Left kidney (tissue), 2 donors: ENCODE results near the gene MZF1. TPM values are rescaled to one million over a fixed set of nuclear protein-coding genes. Genes with fewer than 3 reads are reported as not detected.
A peak's percentile ranks its signal among the peaks of the same experiment; 100 is the strongest.

Source experiments
- DNase-seq: peaks from one replicate; pipeline ENCODE4 v3.0.0-alpha.2; 2013
- polyA plus RNA-seq: library from polyadenylated mRNA; unstranded; fragments of 120-200 nt; gene quantifications from one replicate; pipeline ENCODE4 v1.2.1, GENCODE V29; 2013; ENCODE audit not compliant: insufficient read length

The MZF1 gene
- polyA plus RNA-seq, 1 donor: 50.1 TPM

DNA sequence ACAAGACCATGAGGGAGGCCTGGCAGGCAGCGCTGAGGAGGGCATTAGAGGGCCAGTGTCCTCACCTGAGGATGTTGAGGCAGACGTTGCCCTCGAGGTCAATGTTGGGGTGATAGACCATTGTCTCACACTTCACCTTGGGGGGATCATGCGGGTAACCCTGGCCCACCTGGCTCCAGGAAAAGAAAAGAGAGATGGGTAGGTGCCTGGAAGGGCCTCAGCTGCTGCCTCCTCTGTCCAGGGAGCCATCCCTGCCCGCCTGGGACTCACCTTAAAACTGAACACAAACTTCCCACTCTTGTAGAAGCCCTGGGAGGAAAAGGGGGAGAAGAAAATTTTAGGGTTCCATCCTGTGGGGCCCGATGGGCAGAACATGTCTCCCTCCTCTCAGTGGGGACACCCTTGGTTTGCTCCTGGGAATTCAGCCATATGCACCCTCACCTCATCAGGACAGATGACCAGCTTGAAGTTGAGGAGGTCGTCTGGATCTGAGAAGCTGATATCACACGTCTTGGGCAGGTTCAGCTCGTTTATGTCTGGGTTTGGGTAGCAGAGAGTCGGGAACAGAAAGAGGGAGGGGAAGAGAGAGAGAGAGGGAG, 16.4 kb downstream of the MZF1 start:
- no peak for DNase-seq

DNA sequence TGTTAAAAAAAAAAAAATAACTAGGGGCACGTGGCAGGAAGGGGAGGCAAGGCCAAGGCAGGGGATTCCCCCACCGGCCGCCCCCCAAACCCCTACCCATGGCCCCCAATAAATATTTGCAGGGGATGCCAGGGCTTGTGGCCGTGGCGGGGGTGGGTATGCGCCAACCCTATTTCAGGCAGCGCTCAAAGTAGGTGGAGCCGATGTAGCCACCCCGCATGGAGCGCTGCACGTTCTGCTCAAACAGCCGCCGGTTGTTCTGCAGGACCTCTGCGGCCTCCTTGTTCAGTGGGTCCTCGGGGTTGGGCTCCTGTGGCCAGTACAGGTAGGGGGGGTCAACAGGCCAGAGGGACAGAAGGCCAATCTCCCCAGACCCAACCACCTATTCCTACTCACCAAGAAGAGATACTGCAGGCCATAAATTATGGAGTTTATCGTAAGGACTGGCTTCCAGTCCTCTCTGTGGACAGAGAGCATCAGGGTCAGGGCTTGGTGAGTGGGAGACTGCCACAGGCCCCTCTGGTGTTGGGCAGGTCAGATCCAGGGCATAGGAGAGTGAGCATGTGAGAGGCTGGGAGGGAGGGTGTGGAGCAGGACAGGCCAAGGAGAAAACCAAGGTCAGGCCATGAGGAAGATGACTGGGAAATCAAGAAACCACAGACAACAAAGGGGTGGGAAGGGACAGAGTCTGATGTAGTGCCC, 17.1 kb downstream of the MZF1 start:
- DNase-seq: no peak

DNA sequence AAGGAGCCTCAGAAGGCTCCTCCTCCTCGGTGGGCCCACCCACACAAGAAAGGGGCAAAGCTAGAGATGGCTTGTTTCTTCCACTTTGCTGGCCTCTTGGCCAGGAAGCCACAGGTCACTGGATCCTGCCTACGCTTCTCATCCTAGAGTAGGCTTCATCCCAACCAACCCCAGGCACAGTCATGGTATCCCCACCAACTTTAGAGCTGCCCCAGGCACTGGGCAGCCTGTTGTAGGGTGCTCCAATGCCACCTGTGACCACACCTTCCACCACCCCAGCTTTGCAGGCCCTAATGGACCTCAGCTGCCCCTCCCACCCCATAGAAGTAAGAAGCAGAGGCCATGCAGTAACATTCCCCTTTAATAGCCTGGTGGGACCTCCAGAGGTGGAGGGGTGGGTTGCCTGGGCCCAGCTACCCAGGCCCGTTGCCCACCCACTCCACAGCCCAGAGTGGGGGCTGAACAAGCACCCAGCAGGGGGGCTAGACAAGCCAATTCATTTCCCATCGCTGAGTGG, 17.7 kb downstream of the MZF1 start:
- no peak for DNase-seq

DNA sequence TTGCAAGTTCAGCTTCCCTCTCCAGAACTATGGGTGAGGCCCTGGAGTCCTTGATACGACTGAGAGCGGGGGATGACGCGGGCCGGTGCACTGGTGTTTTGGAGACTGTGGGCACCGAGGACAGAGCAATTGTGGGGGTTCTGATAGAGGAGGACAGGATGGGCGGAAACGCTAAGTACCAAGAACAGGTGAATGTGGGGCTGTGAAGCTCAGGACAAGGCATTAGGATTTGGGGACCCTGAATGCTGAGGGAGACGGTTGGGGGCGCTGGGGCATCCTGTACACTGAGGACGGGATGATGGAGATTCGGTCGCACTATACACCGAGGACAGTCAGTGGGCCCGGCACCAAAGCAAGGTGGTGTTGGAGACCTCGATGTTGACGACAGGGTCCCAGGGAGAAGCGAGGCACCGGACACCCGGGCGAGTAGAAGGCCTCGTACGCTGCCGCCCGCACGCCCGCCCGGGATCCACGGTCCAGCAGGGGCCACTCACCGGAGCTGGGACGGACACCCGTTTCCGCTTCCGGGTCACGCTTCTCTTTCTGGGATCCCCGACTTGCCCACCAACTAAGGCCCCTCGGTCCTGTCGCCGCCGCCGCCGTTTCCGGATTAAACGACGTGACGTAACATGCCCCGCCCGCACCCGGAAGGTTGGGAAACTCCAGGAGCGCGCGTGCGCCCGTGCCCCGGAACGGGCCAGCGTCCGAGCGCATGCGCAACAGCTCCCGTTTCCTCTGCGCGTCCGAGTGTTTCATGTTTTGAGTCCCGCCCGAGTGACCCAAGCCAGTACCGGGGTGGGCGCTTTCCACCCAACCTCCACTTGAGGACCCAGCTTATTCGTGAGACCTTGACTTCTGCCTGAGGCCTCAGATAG, 18.4 kb downstream of the MZF1 start, which contains the start of gene CHMP2A:
CHMP2A (minus strand) TSS at position 612 of the 875 bp plus-strand sequence. CDS start 893 bp downstream, outside the sequence.
- DNase-seq: peak; percentile 97

DNA sequence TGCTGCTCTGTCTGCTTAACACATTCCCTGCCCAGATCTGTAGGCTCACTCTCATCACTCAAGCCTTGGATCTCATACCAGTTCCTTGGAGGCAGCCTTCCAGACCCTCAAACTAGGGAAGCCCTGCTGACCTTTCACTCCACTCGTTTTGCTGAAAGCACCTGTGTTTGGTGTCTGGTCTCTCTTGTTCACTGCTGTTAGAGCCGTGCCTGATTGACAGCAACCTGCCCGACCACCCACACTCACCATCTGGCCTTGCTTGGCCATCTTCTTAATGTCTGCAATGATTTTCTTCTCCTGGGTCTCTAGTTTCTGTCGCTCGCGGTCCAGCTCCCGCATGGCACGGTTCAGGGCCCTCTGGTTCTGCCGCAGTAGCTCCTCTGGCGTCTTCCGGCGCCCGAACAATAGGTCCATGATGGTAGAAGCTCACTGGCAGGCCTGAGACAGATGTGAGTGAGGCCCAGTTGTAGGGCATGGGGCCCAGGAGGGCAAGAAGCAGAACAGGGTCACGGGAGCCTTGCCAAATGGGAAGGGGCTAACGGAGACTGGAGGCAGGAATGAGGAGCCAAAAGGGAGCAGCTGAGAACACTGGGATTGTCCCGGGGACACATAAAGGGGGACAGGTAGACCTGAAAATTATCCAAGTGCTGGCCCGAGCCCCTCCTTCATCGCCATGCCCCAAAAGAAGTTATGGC, 19.2 kb downstream of the MZF1 start:
- no peak for DNase-seq

DNA sequence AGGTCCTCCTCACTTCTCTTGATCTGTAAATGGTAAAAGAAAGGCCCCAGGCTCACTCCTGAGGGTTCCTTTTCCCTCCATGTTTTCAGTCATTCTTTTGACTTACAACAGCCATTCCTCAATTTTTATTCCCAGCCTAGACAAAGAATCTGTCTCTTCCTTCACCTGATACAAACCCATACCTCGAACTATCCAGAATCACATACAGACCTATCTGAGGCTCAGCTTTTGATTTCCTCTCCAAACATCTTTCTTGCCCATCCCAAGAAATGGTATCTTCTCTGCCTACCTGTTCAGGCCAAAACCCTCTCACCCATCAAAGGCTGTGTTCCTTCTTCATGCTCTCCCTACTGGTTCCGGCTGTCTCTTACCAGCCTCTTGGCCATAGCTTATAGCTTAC, 20.5 kb downstream of the MZF1 start:
- DNase-seq: no peak

DNA sequence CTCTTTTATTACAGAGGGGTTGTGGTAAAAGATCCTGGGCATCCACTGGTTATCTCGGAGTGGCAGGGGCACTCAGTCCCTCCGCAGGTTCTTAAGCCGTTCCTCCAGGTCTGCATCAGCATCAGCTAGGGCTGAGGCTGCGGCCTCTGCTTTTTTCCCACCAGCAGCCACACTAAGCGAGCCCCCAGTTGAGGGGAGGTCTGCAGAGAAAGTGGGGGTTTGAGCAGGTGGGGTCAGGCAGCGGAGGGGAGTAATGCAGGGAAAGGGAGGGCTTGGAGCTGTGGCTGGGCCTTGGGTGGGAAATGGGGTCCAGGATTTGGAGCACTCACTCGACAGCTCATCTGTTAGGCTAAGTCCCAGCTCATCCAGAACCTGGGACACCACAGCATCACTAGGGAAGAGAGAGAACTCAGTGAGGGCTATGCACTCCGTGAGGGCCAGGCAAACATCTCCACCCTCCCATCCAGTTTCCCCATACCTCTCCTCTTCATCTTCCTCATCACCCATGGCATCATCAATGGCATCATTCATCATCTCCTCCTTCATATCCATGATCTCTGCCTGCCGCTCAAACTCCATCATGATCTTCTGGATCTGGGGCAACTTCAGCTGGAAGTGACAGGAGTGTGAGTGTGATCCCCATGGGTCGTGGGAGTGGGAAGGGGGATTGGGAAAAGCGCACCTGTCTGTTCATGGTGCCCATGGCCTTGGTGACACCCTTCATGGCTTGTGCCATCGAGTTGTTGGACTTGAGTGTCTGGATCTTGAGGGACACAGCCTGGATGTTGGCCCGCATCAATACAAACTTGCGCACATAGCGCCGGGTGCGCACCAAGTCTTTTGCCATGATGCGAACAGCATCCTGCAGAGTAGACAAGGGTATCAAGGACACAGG, 21.3 kb downstream of the MZF1 start:
- DNase-seq: no peak

DNA sequence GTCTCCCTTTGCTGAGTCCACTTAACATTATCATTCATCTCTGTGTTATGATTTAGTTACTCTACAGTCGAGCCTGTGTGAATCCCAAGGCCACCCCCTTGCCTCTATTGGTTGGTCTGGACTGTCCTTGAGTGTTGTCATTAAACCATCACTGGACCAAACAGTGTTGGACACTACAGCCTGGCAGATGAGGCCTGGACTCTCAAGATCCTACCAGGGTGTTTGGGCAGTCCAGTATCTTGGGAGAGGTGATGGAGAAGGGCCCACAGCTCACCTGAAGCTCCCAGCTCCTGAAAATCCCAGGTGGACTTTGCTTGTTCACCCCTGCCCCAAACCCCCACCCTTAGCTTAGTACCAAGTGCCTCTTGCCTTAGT, 22.0 kb downstream of the MZF1 start:
- no peak for DNase-seq

DNA sequence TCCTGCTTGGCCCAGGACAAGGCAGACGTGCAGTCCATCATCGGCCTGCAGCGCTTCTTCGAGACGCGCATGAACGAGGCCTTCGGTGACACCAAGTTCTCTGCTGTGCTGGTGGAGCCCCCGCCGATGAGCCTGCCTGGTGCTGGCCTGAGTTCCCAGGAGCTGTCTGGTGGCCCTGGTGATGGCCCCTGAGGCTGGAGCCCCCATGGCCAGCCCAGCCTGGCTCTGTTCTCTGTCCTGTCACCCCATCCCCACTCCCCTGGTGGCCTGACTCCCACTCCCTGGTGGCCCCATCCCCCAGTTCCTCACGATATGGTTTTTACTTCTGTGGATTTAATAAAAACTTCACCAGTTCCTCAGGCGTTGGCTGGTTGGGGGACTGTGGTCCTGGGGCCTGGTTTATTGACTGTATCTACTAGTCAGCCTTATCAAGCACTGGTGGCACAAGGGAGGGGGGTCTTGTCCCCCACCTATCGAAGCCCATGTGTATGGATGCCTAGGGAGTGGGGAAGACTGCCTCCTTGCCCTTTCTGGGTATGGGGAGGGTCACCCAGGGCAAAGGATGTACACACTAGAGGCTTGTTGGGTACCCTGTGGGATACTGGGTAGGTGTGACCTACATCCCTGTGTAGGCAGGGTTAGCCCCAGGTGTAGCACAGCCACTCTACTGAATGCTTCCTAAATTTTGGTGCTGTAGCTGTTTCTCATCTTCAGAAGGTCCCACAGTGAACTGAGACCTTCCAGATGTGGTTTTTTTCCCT, 22.6 kb downstream of the MZF1 start:
- no peak for DNase-seq

DNA sequence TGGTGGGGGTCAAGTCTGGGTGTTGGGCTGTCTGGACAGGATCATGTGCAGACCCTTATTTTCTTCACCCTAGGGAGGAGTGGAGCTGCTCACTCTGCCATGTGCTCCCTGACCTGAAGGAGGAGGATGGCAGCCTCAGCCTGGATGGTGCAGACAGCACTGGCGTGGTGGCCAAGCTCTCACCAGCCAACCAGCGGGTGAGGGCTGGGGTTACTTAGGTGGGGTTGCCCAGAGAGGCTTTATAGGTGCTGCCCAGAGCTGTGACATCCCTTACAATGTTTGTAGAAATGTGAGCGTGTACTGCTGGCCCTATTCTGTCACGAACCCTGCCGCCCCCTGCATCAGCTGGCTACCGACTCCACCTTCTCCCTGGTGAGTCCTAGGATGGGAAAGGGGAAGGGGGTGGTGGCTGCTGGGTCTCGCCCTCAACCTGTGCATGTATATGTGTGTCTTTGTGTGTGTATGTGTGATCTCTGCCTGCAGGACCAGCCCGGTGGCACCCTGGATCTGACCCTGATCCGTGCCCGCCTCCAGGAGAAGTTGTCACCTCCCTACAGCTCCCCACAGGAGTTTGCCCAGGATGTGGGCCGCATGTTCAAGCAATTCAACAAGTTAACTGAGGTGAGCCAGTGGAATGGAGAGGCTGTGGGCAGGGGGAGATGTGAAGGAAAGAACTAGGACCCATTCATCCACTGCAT, 23.3 kb downstream of the MZF1 start:
- DNase-seq: no peak

DNA sequence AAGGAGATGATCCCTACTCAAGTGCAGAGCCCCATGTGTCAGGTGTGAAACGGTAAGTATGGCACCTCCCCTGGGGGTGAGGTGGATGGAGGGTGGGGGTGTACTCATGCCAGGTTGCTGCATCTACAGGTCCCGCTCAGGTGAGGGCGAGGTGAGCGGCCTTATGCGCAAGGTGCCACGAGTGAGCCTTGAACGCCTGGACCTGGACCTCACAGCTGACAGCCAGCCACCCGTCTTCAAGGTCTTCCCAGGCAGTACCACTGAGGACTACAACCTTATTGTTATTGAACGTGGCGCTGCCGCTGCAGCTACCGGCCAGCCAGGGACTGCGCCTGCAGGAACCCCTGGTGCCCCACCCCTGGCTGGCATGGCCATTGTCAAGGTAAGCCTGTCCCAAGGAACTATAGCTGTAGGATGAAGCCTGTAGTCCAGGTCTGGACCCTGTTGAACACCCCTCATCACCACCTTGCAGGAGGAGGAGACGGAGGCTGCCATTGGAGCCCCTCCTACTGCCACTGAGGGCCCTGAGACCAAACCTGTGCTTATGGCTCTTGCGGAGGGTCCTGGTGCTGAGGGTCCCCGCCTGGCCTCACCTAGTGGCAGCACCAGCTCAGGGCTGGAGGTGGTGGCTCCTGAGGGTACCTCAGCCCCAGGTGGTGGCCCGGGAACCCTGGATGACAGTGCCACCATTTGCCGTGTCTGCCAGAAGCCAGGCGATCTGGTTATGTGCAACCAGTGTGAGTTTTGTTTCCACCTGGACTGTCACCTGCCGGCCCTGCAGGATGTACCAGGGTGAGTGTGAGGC, 24.1 kb downstream of the MZF1 start:
- DNase-seq: no peak

DNA sequence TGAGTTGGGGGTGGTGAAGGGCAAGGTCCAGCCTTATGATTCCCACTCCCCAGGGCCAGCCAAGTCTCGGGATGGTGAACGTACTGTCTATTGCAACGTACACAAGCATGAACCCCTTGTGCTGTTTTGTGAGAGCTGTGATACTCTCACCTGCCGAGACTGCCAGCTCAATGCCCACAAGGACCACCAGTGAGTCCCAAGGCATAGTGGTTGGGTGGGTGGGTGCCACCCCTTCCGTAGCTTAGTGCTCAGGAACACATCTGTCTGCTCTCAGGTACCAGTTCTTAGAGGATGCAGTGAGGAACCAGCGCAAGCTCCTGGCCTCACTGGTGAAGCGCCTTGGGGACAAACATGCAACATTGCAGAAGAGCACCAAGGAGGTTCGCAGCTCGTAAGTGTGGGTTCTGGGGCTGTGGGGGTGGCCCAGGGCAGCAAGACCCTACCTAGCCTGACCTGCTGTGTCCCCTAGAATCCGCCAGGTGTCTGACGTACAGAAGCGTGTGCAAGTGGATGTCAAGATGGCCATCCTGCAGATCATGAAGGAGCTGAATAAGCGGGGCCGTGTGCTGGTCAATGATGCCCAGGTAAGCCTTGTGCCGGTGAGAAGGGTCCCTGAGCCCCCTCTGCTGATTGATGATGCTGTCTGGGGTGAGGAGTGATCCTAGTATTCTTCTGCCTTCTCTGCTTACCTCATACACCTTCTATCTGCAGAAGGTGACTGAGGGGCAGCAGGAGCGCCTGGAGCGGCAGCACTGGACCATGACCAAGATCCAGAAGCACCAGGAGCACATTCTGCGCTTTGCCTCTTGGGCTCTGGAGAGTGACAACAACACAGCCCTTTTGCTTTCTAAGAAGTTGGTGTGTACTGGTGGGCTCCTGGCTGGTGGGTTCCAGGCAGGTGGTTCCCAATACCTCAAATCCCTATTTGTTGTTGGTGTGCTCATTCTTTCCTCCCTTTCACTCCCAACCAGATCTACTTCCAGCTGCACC, 25.5 kb downstream of the MZF1 start:
- DNase-seq: no peak

DNA sequence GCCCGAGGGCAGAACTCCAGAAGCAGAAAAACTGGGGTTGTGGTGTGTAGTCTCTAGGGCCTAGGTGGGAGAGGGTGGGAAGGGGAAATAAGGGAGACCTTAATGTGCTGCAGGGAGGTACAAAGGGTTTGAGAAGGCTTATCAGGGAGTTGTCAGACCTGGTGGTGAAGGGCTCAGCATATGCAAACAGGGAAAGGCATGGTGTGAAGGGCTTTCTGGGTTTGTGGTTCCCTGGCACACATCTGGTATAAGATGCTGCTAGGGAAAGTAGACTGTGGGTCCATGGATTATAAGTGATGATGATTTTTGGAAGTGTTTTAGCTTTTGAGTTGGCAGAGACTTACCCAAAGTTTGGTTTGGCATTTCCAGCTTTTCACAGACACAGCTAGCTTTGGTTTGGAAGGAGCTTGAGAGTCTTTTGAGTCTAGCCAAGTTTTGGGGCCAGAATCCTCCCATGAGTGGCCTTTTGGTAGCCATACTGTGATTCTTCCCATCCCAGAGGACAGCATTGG, 27.1 kb downstream of the MZF1 start:
- no peak for DNase-seq

DNA sequence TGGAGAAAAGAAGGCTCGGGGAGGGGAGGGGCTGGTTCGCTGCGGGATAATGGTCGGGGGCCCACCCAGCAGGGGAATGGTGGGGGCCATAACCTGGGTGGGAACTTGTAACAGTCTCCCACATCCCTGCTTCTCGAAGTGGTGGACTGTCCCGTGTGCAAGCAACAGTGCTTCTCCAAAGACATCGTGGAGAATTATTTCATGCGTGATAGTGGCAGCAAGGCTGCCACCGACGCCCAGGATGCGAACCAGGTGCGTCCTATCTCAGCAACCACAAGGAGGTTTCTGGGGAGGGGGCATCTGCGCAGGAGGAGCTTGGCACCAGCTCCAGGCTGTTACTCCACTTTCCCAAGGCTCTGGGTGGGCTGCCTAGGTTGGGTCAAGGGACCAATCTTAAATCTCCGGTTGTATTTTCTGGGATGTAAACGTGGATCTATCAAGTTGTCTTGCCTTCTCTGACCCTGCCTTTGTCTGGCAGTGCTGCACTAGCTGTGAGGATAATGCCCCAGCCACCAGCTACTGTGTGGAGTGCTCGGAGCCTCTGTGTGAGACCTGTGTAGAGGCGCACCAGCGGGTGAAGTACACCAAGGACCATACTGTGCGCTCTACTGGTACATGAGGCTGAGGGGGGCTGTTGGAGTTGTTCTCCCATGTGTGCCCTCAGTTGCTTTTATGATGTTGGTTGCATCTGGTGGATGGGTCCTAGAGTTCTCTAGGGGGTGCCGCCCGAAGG, 27.7 kb downstream of the MZF1 start:
- no peak for DNase-seq

DNA sequence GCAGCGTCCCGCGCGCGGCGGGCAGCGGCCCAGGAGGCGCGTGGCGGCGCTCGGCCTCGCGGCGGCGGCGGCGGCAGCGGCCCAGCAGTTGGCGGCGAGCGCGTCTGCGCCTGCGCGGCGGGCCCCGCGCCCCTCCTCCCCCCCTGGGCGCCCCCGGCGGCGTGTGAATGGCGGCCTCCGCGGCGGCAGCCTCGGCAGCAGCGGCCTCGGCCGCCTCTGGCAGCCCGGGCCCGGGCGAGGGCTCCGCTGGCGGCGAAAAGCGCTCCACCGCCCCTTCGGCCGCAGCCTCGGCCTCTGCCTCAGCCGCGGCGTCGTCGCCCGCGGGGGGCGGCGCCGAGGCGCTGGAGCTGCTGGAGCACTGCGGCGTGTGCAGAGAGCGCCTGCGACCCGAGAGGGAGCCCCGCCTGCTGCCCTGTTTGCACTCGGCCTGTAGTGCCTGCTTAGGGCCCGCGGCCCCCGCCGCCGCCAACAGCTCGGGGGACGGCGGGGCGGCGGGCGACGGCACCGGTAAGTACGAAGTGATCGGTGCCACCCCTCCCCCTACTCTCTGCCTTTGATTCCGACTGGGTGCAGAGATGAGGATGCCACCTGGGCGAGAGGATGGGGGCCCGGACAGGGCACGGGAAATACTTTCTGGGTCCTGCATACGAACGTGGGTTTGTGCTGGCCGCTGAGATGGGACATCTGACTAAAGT, 28.4 kb downstream of the MZF1 start:
- no peak for DNase-seq
